ENCODE results near the gene KHDC1L. TPM values are rescaled to one million over a fixed set of nuclear protein-coding genes. Genes with fewer than 3 reads are reported as not detected.

Gene KHDC1L
- total and polyA plus RNA-seq, 4 donors: not detected

DNA sequence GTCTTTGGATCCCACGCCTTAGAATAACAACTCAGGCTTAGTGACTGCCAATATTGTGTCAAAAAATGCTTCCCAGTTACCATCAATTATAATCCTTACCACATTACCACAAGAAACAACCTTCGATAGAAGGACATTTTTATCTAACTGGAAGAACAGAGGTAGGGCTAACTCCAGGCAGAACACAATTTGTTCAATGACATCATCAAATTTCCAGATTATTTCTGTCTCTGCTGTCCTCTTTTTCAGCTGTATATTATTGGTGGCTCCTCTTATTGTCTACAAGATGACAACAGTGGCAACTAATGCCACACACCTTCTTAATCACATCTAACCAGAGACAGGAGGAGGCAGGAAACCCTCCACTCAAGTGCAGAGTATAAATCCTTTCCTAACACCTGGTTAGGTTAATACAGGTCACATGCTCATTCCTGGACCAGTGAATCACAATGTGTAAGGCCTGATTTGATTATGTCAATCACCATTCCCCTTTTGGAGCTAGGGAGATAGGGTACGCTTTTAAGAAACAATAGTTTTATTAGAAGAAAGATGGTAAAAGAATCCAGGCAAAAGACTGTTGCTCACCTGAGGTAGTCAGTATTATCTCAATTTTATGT lies 18.0 kb downstream of the KHDC1L start:
- TF ChIP-seq EGR1 (IDR thresholded peaks at IDR 0.05; ENCODE audit: low read depth in 2 of 2) (no peak), YY1 (IDR thresholded peaks at IDR 0.05) (no peak), HNF4G (IDR thresholded peaks at IDR 0.05) (no peak), FOXA1 (IDR thresholded peaks at IDR 0.05) (no peak), RAD21 (IDR thresholded peaks at IDR 0.05) (no peak), SP1 (IDR thresholded peaks at IDR 0.05) (no peak), FOXA2 (IDR thresholded peaks at IDR 0.05) (no peak), JUND (IDR thresholded peaks at IDR 0.05) (no peak), HNF4A (conservative IDR thresholded peaks at IDR 0.05) (no peak)
- TF ChIP-seq, protein P1, sequence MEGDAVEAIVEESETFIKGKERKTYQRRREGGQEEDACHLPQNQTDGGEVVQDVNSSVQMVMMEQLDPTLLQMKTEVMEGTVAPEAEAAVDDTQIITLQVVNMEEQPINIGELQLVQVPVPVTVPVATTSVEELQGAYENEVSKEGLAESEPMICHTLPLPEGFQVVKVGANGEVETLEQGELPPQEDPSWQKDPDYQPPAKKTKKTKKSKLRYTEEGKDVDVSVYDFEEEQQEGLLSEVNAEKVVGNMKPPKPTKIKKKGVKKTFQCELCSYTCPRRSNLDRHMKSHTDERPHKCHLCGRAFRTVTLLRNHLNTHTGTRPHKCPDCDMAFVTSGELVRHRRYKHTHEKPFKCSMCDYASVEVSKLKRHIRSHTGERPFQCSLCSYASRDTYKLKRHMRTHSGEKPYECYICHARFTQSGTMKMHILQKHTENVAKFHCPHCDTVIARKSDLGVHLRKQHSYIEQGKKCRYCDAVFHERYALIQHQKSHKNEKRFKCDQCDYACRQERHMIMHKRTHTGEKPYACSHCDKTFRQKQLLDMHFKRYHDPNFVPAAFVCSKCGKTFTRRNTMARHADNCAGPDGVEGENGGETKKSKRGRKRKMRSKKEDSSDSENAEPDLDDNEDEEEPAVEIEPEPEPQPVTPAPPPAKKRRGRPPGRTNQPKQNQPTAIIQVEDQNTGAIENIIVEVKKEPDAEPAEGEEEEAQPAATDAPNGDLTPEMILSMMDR (IDR thresholded peaks at IDR 0.05; ENCODE audit: low read depth, low read length, missing input control): no peak
- TF ChIP-seq, protein P2, sequence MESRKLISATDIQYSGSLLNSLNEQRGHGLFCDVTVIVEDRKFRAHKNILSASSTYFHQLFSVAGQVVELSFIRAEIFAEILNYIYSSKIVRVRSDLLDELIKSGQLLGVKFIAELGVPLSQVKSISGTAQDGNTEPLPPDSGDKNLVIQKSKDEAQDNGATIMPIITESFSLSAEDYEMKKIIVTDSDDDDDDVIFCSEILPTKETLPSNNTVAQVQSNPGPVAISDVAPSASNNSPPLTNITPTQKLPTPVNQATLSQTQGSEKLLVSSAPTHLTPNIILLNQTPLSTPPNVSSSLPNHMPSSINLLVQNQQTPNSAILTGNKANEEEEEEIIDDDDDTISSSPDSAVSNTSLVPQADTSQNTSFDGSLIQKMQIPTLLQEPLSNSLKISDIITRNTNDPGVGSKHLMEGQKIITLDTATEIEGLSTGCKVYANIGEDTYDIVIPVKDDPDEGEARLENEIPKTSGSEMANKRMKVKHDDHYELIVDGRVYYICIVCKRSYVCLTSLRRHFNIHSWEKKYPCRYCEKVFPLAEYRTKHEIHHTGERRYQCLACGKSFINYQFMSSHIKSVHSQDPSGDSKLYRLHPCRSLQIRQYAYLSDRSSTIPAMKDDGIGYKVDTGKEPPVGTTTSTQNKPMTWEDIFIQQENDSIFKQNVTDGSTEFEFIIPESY (IDR thresholded peaks at IDR 0.05): no peak
- Histone ChIP-seq H3K36me3 (ENCODE audit: control insufficient read depth in 4 of 4, insufficient read depth in 3 of 4, low read depth in 1 of 4, low read length in 3 of 4) (no peaks in the 10 kb centered on the region), H3K4me3 (ENCODE audit: low read depth in 1 of 3, low read length in 3 of 3) (no peak overlapping the region), H3K4me1 (ENCODE audit: control insufficient read depth in 4 of 4, insufficient read depth in 4 of 4, low read length in 3 of 4) (no peaks in the 10 kb centered on the region), H3K9ac (ENCODE audit: low read depth in 1 of 2, low read length in 2 of 2) (no peak overlapping the region), H3K9me3 (ENCODE audit: control insufficient read depth in 4 of 4, low read length in 3 of 4) (no peaks in the 10 kb centered on the region), H3K27ac (ENCODE audit: low read depth in 1 of 2, low read length in 2 of 2) (no peak overlapping the region), H3K27me3 (ENCODE audit: control insufficient read depth in 4 of 4, insufficient read depth in 4 of 4, low read length in 3 of 4) (no peaks in the 10 kb centered on the region)
- no peak for DNase-seq (ENCODE audit: low spot score)
- WGBS: 89% methylated on average over 3 of the region's 3 CpGs

DNA sequence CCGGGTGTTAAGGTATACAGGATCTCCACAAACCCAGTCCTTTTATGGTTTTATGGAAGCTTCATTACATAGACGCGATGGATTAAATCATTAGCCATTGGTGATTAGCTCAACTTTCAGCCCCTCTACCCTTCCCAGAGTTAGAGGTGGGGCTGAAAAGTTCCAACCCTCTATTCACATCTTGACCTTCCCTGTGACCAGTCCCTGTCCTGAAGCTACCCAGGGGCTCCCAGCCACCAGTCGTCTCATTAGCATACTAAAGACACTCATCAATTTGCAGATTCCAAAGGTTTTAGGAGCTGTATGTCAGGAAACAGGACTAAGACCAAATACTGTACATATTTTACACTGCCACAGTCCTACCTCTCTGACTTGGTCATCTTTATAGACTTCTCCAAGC lies 21.0 kb downstream of the KHDC1L start:
- Histone ChIP-seq H3K27ac (ENCODE audit: low read depth in 1 of 2, low read length in 2 of 2) (no peak overlapping the region), H3K27me3 (ENCODE audit: control insufficient read depth in 4 of 4, insufficient read depth in 4 of 4, low read length in 3 of 4) (no peaks in the 10 kb centered on the region), H3K9ac (ENCODE audit: low read depth in 1 of 2, low read length in 2 of 2) (no peak overlapping the region), H3K4me1 (ENCODE audit: control insufficient read depth in 4 of 4, insufficient read depth in 4 of 4, low read length in 3 of 4) (no peaks in the 10 kb centered on the region), H3K9me3 (ENCODE audit: control insufficient read depth in 4 of 4, low read length in 3 of 4) (no peaks in the 10 kb centered on the region), H3K36me3 (ENCODE audit: control insufficient read depth in 4 of 4, insufficient read depth in 3 of 4, low read depth in 1 of 4, low read length in 3 of 4) (no peaks in the 10 kb centered on the region), H3K4me3 (ENCODE audit: low read depth in 1 of 3, low read length in 3 of 3) (no peak overlapping the region)
- DNase-seq (ENCODE audit: low spot score): no peak
- WGBS: 81% methylated on average over 4 of the region's 4 CpGs
- TF ChIP-seq JUND (IDR thresholded peaks at IDR 0.05) (no peak), FOXA2 (IDR thresholded peaks at IDR 0.05) (no peak), NR2F2 (IDR thresholded peaks at IDR 0.05) (no peak), EGR1 (IDR thresholded peaks at IDR 0.05; ENCODE audit: low read depth in 2 of 2) (no peak), YY1 (IDR thresholded peaks at IDR 0.05) (no peak), HNF4G (IDR thresholded peaks at IDR 0.05) (no peak), HNF4A (conservative IDR thresholded peaks at IDR 0.05) (no peak)
- TF ChIP-seq, protein P1 (IDR thresholded peaks at IDR 0.05; ENCODE audit: low read depth, low read length, missing input control): no peak
- TF ChIP-seq, protein P3, sequence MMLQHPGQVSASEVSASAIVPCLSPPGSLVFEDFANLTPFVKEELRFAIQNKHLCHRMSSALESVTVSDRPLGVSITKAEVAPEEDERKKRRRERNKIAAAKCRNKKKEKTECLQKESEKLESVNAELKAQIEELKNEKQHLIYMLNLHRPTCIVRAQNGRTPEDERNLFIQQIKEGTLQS (IDR thresholded peaks at IDR 0.05): no peak
- TF ChIP-seq, protein P4, sequence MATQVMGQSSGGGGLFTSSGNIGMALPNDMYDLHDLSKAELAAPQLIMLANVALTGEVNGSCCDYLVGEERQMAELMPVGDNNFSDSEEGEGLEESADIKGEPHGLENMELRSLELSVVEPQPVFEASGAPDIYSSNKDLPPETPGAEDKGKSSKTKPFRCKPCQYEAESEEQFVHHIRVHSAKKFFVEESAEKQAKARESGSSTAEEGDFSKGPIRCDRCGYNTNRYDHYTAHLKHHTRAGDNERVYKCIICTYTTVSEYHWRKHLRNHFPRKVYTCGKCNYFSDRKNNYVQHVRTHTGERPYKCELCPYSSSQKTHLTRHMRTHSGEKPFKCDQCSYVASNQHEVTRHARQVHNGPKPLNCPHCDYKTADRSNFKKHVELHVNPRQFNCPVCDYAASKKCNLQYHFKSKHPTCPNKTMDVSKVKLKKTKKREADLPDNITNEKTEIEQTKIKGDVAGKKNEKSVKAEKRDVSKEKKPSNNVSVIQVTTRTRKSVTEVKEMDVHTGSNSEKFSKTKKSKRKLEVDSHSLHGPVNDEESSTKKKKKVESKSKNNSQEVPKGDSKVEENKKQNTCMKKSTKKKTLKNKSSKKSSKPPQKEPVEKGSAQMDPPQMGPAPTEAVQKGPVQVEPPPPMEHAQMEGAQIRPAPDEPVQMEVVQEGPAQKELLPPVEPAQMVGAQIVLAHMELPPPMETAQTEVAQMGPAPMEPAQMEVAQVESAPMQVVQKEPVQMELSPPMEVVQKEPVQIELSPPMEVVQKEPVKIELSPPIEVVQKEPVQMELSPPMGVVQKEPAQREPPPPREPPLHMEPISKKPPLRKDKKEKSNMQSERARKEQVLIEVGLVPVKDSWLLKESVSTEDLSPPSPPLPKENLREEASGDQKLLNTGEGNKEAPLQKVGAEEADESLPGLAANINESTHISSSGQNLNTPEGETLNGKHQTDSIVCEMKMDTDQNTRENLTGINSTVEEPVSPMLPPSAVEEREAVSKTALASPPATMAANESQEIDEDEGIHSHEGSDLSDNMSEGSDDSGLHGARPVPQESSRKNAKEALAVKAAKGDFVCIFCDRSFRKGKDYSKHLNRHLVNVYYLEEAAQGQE (IDR thresholded peaks at IDR 0.05): no peak

Data from liver (tissue), 9 donors.